CD4-positive, alpha-beta T cell treated with Interleukin-12 subunit alpha and Interleukin-12 subunit beta, for 1 hour (primary cell): ENCODE data around the gene TPBGL.
"Not testable (repeated sequence)": the region's sequence is repeated elsewhere in the genome, so short reads cannot be mapped to it uniquely, and the experiment has no call there.

Experiments used
- DNase-seq: peaks from one replicate; pipeline ENCODE4 v3.0.0-alpha.2; 2020

TPBGL gene

DNA sequence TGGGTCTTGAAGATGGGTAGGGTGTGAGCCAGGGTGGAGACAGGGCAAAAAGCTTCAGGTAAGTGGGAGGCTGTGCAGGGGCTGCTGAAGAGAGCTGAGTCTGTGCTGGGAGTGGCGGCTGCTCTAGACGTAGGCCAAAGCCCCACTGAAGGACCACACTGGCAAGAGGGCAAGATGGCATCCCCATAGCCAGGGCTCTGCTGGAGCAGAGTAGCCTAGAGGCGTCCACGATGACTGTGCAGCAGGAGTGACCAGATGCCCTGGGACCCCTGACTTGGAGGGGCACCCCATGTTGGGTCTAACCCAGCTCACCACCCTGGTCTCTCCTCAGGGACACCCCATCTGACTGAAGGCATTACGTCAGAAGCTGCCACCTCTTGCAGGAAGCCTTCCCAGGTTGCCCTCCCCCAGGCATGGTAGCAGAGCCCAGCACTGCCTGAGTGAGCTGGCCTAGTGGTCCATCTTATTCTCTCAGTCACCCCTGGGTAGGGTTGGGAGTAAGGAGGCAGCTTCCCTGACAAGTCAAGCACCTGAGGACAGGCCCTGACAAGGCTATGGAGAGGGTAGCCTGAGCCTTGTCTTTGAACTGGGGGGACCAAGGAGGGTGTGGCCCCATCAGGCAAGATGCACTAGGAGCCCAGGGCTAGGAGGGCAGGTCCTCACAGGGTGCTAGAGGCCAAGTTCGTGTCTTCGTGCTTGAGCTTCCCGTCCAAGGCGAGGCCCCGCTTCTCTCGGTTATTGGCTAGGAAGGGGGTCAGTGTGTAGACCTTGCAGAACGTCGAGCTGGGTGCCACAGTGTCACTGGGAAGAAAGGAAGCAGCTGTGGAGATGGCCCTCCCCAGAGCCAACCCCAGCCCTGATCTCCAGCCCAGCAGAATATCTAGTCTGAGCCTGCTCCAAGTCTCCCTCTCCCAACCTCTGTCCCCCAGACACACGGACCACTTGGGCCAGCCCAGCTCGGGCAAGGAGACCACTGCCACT, 33.1 kb downstream of the TPBGL start:
- DNase-seq = no peak

DNA sequence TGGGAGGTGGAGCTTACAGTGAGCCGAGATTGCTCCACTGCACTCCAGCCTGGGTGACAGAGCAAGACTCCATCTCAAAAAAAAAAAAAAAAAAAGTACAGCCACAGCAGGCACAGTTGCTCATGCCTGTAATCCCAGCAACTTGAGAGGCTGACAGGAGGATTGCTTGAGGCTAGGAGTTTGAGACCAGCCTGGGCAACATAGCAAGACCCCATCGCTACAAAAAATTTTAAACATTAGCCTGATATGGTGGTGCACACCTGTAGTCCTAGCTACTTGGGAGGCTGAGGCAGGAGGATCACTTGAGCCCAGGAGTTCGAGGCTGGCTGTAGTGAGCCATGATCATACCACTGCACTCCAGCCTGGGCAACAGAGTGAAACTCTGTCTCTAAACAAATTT, 34.1 kb downstream of the TPBGL start:
- DNase-seq = not testable (repeated sequence)

DNA sequence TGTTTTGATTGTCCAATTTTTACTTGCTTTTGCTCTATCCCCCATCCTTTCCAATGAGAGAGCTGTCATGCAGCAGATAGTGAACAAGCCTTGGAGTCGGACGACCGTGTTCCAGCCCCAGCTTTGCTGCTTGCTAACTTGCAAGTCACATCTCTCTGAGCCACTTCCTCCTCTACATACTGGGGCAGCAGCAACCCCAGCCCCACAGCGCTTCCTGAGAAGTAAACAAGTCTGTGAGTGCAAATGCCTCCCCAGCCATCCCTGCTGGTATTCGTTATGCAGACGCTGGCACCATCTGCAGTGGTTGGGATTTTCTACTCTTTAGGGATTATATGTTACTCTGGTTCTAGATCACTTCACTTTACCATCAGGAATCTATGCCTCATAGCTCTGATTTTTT, 35.0 kb downstream of the TPBGL start:
- peak; percentile 77 for DNase-seq

DNA sequence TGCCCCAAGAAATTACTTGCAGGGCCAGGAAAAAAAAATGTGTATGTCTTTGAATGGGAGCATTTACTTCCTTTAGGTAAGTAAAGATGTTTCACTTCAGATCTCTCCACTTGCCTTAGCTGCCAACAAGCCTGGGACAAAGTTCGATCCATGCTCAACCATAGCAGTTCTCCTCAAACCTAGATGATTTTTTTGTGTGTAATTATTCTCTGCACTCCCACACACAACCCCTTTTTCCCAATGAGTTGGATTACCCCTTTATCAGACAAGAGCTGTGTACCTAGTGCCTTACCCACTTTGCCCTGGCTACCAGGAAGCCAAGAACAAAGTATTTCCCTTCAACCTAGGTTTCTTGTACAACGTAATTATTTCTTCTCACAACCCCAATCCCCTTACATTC, 35.6 kb downstream of the TPBGL start:
- DNase-seq = no peak

DNA sequence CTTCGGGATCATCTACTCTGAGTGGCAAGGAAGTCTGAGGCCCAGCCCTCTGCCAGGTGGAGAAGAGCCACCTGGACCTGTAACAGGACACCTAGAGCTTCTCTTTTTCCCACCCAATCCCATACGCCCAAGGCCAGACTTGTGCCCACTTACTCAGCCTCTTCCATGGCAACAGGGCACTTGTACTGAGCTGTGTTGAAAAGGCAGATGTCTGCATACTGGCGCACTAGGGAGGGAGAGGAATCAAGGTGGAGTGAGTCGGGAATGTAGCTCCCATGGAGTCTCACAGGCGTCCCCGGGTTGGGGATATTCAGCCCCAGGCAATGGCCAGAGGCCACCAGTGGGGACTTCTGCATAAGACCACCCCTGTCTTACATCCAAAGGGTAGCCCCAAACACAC, 36.1 kb downstream of the TPBGL start:
- no peak for DNase-seq

DNA sequence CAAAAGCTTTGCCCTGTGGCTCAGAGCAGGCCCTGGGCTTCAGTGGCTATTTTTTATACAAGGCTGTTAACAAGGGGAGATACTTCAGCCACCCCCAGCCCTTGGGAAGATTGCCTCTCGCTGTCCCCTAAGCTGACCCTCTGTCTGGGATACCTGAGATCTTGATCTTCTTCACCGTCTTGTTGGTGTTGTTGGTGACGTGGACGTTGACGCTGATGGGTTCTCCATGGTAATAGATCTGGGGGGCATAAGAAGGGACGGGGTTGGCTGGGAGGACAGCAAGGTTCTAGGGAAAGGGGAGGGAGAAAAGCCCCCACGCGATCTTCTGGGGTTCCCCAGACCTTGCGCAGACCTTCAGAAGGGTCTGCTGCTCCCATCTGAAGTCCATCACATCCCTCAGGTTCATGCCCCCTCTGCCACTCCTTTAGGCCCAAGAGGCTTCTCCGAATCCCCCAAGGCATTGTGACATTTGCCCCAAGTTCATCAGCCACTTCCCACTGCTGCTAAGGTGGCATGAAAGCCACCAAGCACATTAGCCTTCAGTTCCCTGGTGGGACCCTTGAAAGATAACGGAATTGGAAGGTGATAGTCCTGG, 36.7 kb downstream of the TPBGL start:
- no peak for DNase-seq

DNA sequence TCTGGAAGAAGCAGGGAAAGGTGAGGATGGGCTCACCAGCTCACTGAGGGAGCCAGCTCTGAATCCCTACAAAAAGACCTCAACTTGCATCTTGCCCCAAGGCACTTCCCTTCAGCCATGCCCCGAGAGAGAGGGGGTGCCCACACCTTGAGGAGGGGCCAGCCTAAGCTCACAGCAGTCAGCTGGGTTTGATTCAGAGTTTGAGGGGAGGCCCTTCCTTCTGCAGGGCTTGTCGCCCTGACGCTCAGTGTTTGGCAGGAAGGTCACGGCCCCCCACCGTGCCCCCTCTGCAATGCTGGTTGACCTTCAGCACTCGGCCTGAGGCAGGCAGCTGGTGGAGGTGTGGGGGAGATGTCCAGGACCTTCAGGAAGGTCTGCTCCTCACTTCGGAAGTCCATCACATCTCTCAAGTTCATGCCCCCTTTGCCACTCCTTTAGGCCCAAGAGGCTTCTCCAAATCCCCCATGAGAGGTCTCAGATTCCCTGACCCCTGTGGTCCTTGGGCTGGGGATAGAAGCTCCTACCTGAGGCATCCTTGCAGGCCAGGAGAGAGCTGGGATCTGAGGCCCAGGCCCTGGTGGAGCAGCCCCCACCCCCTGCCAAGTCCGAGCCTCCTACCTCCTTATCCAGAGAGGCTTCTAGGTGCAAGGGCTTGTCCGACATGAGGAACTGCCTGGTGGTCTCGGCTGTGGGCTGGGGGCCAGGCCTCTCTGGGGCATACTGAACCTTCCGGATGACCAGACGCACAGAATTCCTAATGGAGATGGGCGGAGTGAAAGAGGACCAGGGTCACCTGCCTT, 37.6 kb downstream of the TPBGL start:
- no peak for DNase-seq

DNA sequence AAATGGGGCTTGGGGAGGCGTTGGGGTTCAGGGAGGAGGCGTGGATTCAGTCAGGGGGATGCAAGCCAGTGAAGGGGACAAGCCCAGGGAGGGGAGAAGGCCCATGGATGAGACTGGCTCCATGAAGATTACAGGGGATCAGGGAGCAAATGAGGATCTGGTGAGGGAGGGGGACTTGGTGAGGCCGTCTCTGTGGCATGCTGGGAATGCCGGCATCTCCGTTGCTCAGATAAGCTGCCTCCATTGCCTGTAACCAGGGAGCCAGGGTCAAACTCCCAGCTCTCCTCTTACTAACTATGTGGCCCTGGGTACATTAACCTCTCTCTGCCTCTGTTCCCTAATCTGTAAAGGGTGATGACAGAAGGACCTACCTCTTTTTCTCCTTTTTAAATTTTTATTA, 38.7 kb downstream of the TPBGL start:
- no peak for DNase-seq

DNA sequence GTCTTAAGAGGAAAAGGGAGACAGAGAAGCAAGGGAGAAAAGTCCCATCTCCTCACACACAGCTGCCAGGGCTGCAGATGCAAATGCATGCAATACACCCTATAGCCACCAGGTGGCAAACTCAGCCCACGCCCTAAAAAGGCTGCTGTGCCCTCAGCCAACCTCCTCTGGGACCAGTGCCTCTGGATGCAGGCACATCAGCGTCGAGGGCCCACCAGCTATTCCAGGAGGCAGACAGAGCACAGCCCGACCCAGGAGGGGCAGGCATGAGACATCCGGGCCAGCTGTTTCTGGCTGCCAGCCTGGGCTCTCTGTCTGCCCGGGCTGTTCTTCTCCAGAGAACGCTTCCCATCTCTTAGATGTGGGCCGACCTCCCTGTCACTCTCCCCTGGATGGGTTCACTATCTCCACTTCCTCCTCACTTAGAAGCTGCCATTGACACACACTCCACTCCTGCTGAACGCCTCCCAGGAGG, 39.7 kb downstream of the TPBGL start:
- DNase-seq = peak; percentile 80

DNA sequence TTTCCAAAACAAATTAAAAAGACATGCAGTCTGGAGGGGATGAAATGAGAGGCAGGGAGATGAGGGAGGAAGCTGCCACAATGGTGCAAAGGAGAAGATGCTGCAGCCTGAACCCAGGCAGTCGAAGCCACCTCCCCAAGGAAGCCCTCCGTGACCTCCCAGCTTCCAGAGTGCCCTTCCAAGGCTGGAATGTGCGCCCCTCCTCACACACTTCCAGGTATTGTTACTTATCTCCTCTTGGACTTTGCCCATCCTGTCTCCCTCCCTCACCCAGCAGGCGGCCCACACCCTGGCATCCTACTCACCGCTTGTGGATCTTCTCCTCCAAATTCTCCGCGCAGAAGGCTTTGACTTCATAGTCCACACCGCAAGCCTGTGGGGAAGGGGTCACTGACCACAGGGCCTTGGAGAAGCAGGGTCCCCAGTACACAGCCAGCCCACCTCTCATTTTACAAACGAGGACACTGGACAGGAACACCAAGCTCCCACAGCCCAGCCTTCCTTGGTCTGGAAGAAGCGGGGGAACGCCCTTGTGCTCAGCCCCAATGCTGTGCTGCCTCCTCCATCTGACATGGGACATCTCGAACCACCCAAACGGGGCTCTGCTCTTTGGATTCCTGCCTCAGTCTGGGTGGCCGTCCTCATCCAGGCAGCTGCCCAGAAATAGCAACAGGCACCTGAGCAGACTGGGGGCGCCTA, 40.3 kb downstream of the TPBGL start:
- DNase-seq = no peak

DNA sequence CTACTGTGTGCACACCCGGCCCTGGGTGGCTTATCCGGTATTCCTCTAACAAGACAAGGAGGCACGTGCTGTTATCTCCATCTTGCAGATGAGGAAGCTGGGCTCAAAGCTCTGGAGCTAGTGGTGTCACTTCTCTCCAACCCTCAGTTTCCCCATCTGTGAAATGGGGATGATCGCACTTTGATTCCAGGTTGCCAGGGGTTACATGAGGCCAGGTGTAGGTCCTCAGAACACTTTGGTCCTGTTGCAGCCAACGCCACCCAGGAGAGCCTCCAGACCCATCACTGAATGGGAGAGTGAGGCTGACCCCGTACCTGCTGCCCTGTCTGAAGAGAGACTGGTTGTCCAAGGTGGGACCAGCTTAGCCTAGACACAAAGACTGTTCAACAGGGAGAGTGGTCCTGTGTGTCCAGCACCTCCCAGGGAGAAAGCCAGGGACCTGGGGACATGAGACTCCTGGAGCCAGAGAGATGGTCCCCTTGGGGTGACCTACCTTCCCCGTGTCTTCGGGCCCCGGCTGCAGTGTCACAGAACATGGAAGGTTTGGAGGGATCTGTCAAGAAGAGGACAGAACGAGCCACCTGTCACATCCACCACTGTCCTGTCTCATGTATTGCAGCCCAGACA, 41.0 kb downstream of the TPBGL start:
- no peak for DNase-seq

DNA sequence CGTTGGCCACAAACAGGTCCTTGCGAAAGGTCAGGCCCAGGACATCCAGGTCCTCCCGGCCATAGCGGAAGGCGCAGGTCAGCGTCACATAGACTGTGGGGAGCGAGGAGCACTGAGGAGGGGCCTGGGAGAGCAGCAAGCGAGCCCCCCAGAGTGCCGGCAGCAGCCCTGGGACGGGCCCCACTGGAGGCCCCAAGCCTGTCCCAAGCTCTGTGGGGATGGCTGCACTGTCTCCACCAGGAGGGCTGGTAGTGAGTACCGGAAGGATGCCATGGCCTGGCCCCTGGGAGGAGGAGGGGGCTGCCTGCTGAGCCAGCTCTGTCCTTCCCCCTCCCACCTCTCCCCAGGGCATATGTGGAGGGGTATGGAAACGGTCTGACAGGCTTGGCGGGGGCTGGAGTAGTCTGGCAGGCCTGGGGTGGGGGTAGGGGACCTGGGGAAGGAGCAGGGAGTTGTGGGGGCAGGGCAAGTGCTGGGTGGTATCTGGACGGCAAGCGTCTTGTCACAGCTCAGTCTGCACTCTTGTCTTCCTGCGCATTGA, 42.9 kb downstream of the TPBGL start:
- DNase-seq = no peak

DNA sequence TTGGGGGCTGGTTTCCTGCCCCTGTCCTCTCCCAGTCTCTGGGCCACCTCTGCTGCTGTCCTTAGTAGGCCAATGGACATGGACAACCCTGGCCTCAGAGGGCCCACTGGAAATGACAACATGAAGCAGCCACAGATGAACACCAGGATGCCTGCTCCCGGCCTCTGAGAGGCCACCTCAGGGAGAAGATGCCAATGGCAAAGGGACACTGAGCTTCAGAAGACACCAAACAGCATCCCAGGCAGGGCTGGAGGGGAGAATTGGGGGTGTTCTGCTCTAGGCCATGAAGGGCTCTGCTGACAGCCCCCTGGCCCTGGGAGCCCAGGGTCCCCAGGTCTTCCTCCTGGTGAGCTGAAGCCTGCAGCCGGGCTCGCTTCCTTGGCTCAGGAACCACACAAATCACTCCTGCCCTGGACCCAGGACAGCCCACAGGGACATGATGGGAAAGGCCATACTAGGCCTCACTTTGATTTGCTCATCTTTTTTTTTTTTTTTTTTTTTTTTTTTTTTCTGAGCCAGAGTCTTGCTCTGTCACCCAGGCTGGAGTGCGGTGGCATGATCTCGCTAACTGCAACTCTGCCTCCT, 45.3 kb downstream of the TPBGL start:
- no peak for DNase-seq

DNA sequence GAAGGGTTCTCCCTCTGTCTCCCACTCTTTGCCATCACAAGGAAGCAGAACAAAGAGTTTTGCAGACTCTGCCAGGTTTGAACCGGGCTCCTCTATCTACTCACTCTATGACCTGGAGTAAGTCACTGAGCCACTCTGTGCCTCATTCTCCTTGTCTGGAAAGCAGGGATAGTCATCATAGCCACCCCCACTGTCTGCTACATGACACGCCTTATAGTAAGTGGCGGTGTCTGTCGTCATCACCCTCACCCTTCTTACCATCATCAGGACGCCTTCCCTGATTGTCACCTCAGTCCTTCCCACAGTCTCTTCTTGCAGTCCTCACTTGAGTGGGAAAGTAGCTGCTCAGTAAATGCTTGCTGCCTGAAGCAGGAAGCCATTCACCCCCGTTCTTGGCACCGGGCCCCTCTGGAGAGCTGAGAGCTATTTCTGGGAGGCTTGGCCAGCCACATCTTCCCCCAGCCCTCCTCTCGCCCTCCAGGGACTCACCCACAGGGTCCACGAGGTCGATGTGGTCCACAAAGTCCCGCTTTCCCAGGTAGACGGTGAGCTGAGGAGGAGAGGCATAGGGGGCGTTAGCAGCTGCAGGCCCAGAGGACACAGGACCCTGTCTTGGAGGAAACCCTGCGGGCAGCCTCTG, 46.4 kb downstream of the TPBGL start:
- no peak for DNase-seq

DNA sequence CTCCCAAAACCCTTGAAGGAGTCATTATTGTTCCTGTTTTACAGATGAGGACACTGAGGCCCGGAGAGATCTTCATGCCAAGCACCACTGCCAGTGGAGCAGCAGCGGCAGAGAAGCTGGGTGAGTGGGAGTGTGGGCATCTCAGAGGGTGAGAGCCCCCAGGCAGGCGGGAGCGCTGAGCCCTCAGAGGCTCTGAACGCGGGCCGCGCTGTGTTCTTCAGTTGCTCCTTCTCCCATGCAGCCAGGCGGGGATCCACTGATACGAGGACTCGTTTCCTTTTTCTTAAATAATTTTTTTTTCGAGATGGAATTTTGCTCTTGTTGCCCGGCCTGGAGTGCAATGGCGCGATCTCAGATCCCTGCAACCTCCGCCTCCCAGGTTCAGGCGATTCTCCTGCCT, 47.0 kb downstream of the TPBGL start:
- DNase-seq = no peak

DNA sequence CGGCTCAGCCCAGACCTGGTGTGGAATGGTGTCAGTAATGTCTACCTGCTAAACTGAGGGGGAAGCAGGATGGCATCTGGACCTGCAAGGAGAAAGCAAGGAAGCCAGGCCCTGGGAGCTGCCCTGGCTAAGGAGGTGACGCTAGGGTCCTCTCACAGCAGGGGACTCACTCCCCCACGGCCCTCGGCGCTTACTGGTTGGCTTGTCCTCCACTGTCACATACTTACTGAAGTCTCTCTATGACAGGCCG, 48.9 kb downstream of the TPBGL start:
- no peak for DNase-seq

DNA sequence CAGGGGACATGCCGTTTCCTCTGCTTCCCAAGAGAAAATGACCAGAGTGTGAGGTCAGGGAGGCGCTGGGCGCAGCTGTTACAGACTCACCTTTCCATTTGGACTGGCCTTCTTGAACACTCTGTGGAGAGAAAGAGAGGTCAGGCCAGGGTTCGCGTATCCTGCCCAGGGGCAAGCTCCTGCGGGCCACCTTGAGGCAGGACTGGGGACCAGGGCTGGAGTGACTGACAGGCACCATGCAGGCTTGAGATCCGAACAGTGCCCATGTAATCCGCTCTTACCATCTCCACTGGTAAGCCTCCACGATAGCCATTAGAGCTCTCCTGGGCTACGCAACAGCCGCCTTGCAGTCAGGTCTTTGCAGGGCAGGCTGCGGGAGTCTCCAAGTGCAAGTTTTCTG, 49.3 kb downstream of the TPBGL start:
- no peak for DNase-seq

DNA sequence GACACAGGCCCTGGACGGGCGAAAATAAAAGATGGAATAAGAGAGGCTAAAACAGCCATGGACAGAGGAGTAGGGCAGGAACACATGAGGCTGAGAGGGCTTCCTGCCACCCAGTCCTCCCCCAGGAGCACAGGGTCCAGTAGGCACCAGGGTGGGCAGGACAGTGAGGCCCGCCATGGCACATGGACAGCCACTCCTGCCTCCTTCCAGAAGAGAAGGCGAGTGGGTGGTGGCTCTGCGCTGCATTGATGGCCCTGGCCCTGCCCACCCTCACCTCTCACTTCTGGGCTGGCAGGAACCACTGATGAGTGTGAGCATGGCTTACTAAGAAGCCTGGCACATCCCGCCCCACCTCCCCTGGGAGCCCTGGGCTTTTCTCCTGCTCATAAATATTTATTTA, 51.2 kb downstream of the TPBGL start:
- DNase-seq = no peak

DNA sequence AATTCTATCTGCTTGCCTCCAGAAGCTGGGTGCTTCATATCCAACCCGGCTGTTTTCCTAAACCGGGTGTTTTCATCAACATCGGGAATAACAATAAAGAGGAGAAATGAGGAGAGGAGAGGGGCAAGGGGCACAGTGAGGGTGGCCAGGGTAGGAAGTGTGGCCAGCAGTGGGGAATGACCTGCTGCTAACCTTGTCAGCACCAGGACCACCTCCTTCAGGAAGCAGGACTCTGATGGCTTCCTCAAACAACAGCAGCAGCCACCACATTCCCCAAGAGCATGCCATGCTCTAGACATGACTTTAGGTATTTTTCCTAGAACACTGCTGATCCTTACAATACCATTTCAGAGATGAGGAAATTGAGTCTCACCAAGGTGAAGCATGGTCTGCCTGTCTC, 52.4 kb downstream of the TPBGL start:
- DNase-seq = no peak
